MCF 10A (cell line): ENCODE results near the gene KIAA0753. TPM values are rescaled to one million over a fixed set of nuclear protein-coding genes. Genes with fewer than 3 reads are reported as not detected.

Source experiments
- BruUV-seq: library from RNA; stranded (reverse); fragments of 400-500 nt; replicated peaks from 2 replicates; lab custom pipeline; 2021; lab: Mats Ljungman, UMichigan
- CTCF ChIA-PET: fragments of 300-600 bp; sonication (Branson Sonifier 250); formaldehyde crosslinking; extraction: SDS; loops from one replicate; lab custom pipeline; 2021; ENCODE audit warnings: antibody characterized with exemption, inconsistent platforms; lab: Yijun Ruan, JAX
- POLR2A ChIA-PET: fragments of 300-600, 350-650 bp; sonication (Branson Sonifier 250); formaldehyde crosslinking; extraction: SDS; loops from one replicate; lab custom pipeline; 2020; ENCODE audit warnings: antibody characterized with exemption, inconsistent platforms; lab: Yijun Ruan, JAX
- DNase-seq: peaks from one replicate; pipeline ENCODE4 v3.0.0-alpha.2; 2018; ENCODE audit not compliant: unreplicated experiment
- H3K27ac Mint-ChIP-seq: one replicate; pipeline ENCODE4 v1.8.0; 2022; ENCODE audit warnings: mild to moderate bottlenecking, low read depth, mixed read lengths; ENCODE audit not compliant: unreplicated experiment
- H3K27me3 Mint-ChIP-seq: one replicate; pipeline ENCODE4 v1.8.0; 2022; ENCODE audit warnings: mixed read lengths; ENCODE audit not compliant: insufficient read depth, unreplicated experiment
- H3K36me3 Mint-ChIP-seq: one replicate; pipeline ENCODE4 v1.8.0; 2022; ENCODE audit warnings: mild to moderate bottlenecking, moderate library complexity, mixed read lengths; ENCODE audit not compliant: insufficient read depth, unreplicated experiment
- H3K4me1 Mint-ChIP-seq: one replicate; pipeline ENCODE4 v1.8.0; 2022; ENCODE audit warnings: mixed read lengths; ENCODE audit not compliant: insufficient read depth, unreplicated experiment
- H3K4me3 Mint-ChIP-seq: one replicate; pipeline ENCODE4 v1.8.0; 2022; ENCODE audit warnings: mild to moderate bottlenecking, moderate library complexity, mixed read lengths; ENCODE audit not compliant: unreplicated experiment
- H3K9me3 Mint-ChIP-seq: one replicate; pipeline ENCODE4 v1.8.0; 2022; ENCODE audit warnings: mixed read lengths; ENCODE audit not compliant: unreplicated experiment
- CTCF ChIP-seq: fragments of 200-600 bp; IDR thresholded peaks from one replicate; pipeline ENCODE4 v1.8.0; 2022; ENCODE audit warnings: antibody characterized with exemption, mild to moderate bottlenecking; ENCODE audit not compliant: unreplicated experiment
- intact Hi-C: fragments of 100-400 bp; cut with micrococcal nuclease; formaldehyde crosslinking; loops from 2 replicates; pipeline ENCODE4 v1.14.1; 2022
- total RNA-seq: library from RNA; stranded (reverse); gene quantifications from 2 replicates; pipeline ENCODE4 v1.2.3, GENCODE V29; 2022

KIAA0753 gene
- total RNA-seq, 1 experiment from 2014 or later: 22.8 TPM

DNA sequence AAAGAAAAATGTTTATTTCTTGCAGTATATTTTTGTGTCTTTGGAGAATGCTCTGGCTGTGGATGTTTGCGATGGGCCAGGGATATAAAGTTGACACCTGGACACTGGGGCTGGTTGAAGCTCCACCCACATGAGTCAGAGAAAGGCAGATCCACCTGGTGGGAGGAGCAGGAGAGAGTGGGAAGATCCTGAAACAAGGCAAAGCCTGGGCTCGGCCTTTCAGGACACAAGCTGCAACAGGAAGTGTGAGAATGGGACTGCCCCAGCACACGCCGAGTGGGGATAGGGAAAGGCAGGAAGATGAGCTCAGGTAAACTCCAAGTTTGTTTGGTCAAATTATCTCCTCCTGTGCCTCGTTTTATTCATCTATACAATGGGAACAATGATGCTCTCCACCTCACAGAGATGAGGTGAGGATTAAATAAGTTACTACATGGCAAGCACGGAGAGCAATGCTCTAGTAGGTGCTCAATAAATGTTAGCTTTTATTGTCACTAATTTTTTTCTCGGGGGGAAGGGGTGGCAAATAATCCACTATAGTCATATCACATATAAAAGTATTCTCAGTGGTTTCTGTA lies 62.7 kb downstream of the KIAA0753 start:
- intact Hi-C loops: loop anchor here (5.0 kb wide), 1 partner anchor 105 kb away; no protein-coding TSS in a partner anchor
- Mint-ChIP-seq H3K9me3 (peaks cover 8% of the 10 kb centered on the region), H3K27me3 (no peaks in the 10 kb centered on the region), H3K27ac (peak overlapping the region; percentile 1), H3K36me3 (peaks cover 19% of the 10 kb centered on the region), H3K4me3 (no peak overlapping the region), H3K4me1 (peaks cover 26% of the 10 kb centered on the region)
- no TSS peak for BruUV-seq
- peak; percentile 89 for DNase-seq
- CTCF ChIA-PET: interaction anchor here (0.6 to 1.7 kb wide), 7 partner anchors 10 to 1086 kb away, joined by 3 to 15 read pairs (median 3); no protein-coding TSS in a partner anchor
- POLR2A ChIA-PET: interaction anchor here (0.7 to 5.0 kb wide), 13 partner anchors 9 to 128 kb away, joined by 3 to 38 read pairs (median 4); no protein-coding TSS in a partner anchor
- TF ChIP-seq CTCF: no peak

DNA sequence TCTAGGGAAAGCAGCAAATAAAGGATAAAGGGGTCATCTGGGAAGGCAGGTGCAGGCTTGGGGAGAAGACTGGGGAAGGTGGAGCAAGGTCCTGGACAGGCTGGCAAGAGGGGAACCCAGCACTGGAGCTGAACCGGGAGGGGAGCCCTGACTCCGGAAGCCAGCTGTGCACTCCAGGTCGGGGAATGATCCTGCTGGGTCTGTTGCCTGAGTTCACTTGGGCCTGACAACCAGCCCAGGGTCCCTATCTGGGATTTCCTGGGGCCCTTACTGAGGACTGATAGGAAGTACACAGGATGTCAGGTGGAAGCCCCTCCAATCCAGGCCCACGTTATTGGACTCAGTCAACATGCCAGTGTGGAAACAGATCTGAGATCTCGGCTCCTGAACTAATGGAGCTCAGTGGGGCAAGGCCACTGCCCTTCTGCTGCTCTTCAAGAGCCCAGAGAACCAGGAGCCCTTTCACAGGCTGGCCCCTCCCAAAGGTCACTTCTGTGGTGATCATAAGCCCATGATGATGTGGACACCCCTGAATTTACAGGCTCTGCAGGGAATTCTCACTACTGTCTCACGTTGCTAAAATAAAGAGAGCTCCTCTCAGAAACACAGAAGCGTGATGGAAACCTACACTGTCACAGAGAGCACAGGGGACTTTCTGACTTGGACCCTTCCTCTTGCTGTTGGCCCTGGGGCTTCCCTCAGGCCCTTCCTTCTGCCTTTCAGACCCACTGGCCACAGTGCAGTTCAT lies 64.3 kb downstream of the KIAA0753 start:
- ChIA-PET CTCF (interaction anchor here (0.5 to 0.6 kb wide), 3 partner anchors 286 to 1083 kb away, joined by 3 to 4 read pairs (median 4); no protein-coding TSS in a partner anchor), POLR2A (interaction anchor here (0.7 to 5.0 kb wide), 5 partner anchors 8 to 638 kb away, joined by 3 to 38 read pairs (median 4); no protein-coding TSS in a partner anchor)
- Mint-ChIP-seq H3K36me3 (peaks cover 13% of the 10 kb centered on the region), H3K27ac (peak overlapping the region; percentile 78), H3K9me3 (no peaks in the 10 kb centered on the region), H3K4me1 (peaks cover 26% of the 10 kb centered on the region), H3K4me3 (no peak overlapping the region), H3K27me3 (no peaks in the 10 kb centered on the region)
- no peak for TF ChIP-seq CTCF
- BruUV-seq: no TSS peak
- intact Hi-C loops: loop anchor here (5.0 kb wide), 1 partner anchor 104 kb away; no protein-coding TSS in a partner anchor
- DNase-seq: no peak

GRCh38 chr17:6575596-6575988 lies 64.9 kb downstream of the KIAA0753 start:
- no peak for TF ChIP-seq CTCF
- POLR2A ChIA-PET: interaction anchor here (0.6 to 5.0 kb wide), 4 partner anchors 8 to 59 kb away, joined by 3 to 38 read pairs (median 11); no protein-coding TSS in a partner anchor
- DNase-seq: no peak
- H3K27ac Mint-ChIP-seq: peak overlapping the region; percentile 78
- intact Hi-C loops: loop anchor here (5.0 kb wide), 1 partner anchor 103 kb away; no protein-coding TSS in a partner anchor
- no peaks in the 10 kb centered on the region for H3K27me3 Mint-ChIP-seq
- H3K4me3 Mint-ChIP-seq: no peak overlapping the region
- no TSS peak for BruUV-seq
- peaks cover 13% of the 10 kb centered on the region for H3K36me3 Mint-ChIP-seq
- CTCF ChIA-PET: interaction anchor here (0.6 kb wide), 1 partner anchor 287 kb away, joined by 3 read pairs; no protein-coding TSS in a partner anchor
- H3K9me3 Mint-ChIP-seq: no peaks in the 10 kb centered on the region
- peaks cover 26% of the 10 kb centered on the region for H3K4me1 Mint-ChIP-seq
